Measurements from ENCODE around the gene BLACAT1.
"Not testable (repeated sequence)": the region's sequence is repeated elsewhere in the genome, so short reads cannot be mapped to it uniquely, and the experiment has no call there.

BLACAT1 gene

DNA sequence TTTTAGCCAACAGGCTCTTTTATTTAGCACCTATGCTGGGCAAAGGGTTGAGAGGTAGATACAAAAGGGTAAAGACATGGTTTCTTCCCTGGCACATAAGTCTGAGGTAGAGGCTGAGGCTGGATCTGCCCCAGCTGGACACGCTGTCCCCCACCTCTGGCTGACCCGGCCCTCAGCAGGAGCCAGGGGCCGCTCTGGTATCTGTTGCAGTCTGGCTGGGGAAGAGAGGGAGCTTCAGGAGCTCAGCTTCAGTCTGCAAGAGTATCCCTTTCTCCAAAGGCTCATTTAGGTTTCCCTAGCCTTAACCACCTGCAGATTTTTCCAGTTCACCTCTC, 14.2 kb downstream of the BLACAT1 start:
- DNase-seq (ENCODE audit: low read depth in 2 of 2): no peak

- DNase-seq (ENCODE audit: low read depth in 2 of 2): no peak
Observed at GRCh38 chr1:205441318-205441633, 14.6 kb downstream of the BLACAT1 start.

- DNase-seq (ENCODE audit: low read depth in 2 of 2): peak in 1 of 2 donors; percentile 27
Observed at GRCh38 chr1:205440476-205441317, 15.1 kb downstream of the BLACAT1 start.

- DNase-seq (ENCODE audit: low read depth in 2 of 2): no peak
Observed at GRCh38 chr1:205440121-205440475, 15.7 kb downstream of the BLACAT1 start.

- DNase-seq (ENCODE audit: low read depth in 2 of 2): no peak
Observed at GRCh38 chr1:205438213-205439158, 17.4 kb downstream of the BLACAT1 start.

GRCh38 chr1:205437570-205437969, 18.3 kb downstream of the BLACAT1 start:
- DNase-seq (ENCODE audit: low read depth in 2 of 2): no peak

DNA sequence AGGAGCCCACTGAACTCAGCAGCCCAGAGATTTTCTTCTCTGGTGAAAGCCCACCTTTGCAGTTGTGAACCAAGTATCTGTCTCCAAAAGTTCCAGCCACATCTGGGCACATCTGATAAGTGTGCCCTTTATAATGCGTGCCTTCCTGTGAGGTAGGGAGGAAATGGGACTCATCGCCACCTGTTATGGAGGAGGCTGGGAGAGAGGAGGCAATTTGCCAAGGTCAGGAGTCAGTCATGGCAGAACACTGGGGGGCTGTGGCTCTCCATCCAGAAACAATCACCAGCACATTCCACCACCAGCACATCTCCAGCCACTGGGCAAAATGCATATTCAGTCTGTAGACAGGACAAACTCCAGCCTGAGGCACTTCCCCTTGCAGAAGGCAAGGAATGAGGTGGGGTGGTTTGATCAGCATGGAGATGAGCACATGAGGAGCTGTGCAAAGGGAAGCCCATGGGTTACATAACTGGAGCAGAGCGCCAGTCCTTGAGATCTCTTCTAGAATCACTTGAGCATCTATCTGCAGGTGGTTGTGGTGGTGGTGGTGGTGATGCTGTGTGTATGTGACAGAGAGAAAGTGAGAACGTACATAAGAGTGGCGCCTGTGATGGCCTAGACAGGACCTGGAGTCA, 19.0 kb downstream of the BLACAT1 start:
- DNase-seq (ENCODE audit: low read depth in 2 of 2): no peak

- DNase-seq (ENCODE audit: low read depth in 2 of 2): no peak
Observed at GRCh38 chr1:205435578-205436573, 20.0 kb downstream of the BLACAT1 start.

GRCh38 chr1:205434738-205435137, 21.1 kb downstream of the BLACAT1 start:
- no peak for DNase-seq (ENCODE audit: low read depth in 2 of 2)

GRCh38 chr1:205432692-205433091, 23.2 kb downstream of the BLACAT1 start:
- DNase-seq (ENCODE audit: low read depth in 2 of 2): not testable (repeated sequence)

DNA sequence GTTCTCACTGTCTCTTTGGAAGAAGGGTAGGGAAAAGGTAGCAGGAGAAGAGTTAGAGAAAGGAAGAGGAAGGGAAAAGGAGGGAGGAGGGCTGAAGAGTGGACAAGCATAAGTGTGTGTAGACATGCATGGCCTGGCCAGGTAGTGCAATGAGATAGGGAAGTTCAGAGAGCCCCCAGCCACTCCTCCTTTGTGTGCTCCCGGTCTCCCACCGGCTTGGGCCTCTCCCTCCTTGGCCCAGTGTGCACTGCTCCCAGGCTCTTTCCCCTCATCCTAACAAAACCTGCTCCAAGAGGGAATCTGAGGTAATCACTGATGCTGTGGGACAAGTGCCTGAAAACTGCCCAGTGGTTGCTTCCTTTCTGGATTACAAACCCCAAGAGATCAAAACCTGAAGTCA, 23.7 kb downstream of the BLACAT1 start:
- DNase-seq (ENCODE audit: low read depth in 2 of 2): no peak

- peak in 1 of 2 donors; percentile 36 for DNase-seq (ENCODE audit: low read depth in 2 of 2)
Observed at GRCh38 chr1:205430696-205431305, 25.0 kb downstream of the BLACAT1 start.

- no peak for DNase-seq (ENCODE audit: low read depth in 2 of 2)
Observed at GRCh38 chr1:205429762-205430695, 25.8 kb downstream of the BLACAT1 start.

- DNase-seq (ENCODE audit: low read depth in 2 of 2): no peak
Observed at GRCh38 chr1:205424901-205425600, 30.8 kb downstream of the BLACAT1 start.

- DNase-seq (ENCODE audit: low read depth in 2 of 2): no peak
Observed at GRCh38 chr1:205423814-205424399, 31.9 kb downstream of the BLACAT1 start.

DNA sequence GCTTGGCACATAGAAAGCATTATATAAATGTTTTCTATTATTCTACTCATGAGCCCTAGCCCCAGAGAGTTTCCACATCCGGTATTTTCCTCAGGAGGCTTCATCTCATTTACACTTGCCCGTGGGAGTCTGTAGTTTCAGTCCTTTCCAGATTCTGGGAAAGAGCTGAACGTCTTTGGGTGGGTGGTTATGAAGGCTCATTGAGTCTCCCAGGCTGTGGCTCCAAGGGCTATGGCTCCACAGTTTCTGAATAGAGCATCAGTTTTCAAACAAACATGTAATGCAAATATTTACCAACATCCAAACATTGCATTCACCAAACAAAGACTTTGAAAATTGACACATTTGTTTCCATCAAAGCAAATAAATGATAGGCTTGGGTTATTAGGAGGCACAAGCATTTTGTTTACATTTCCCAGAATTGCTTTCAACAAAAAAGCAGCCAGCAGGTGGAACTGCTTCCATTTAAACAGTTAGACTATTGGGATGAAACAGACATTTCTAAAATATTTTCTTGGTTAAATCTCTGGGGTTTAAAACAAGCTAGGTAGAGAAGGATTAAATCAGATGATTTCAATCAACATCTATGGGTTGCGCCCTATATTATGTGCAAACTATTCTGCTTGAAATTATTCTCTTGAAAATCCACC, 32.7 kb downstream of the BLACAT1 start:
- DNase-seq (ENCODE audit: low read depth in 2 of 2): no peak

- DNase-seq (ENCODE audit: low read depth in 2 of 2): no peak
Observed at GRCh38 chr1:205421798-205422197, 34.0 kb downstream of the BLACAT1 start, which contains the start of gene LEMD1. Gene LEMD1, minus strand, starts transcription at chr1:205422056. Its CDS starts 1,520 bp downstream, at chr1:205420536.

GRCh38 chr1:205420938-205421337, 34.9 kb downstream of the BLACAT1 start:
- no peak for DNase-seq (ENCODE audit: low read depth in 2 of 2)

Data from stimulated activated CD4-positive, alpha-beta T cell treated with anti-CD3 and anti-CD28 coated beads, Interleukin-1b, Interleukin-23, amount 100 ng/mL, for 1 hour (primary cell).